Endothelial cell of umbilical vein (primary cell): Measurements from ENCODE around the gene CUL9. TPM values are rescaled to one million over a fixed set of nuclear protein-coding genes. Genes with fewer than 3 reads are reported as not detected.

ENCODE experiments used
- BruUV-seq: library from RNA; stranded (reverse); fragments of 400-500 nt; replicated peaks from 2 replicates; lab custom pipeline; 2021; lab: Mats Ljungman, UMichigan
- CTCF ChIA-PET: fragments of 300-600, 350-600 bp; sonication (Branson Sonifier 250); formaldehyde crosslinking; loops from one replicate; lab custom pipeline; 2021; ENCODE audit warnings: antibody characterized with exemption, inconsistent platforms; lab: Charles Lee
- POLR2A ChIA-PET: fragments of 300-600, 350-600 bp; sonication (Branson Sonifier 250); formaldehyde crosslinking; loops from one replicate; lab custom pipeline; 2021; ENCODE audit warnings: antibody characterized with exemption, inconsistent platforms; lab: Charles Lee
- DNase-seq: peaks from one replicate; pipeline ENCODE4 v3.0.0-alpha.2; 2011; ENCODE audit warnings: low read depth, low spot score
- FAIRE-seq: peaks from 2 replicates; lab custom pipeline; 2011; peaks lifted over from hg19 to GRCh38; lab: Jason Lieb, UNC
- H2AFZ ChIP-seq: 2 replicates; pipeline ENCODE4 v1.6.0; 2012; ENCODE audit warnings: low read depth, low read length, control low read depth, inconsistent platforms
- H3K27ac ChIP-seq: 2 replicates; pipeline ENCODE4 v1.5.1; 2011; ENCODE audit warnings: low read depth, mild to moderate bottlenecking, control low read depth, low read length, moderate library complexity; ENCODE audit not compliant: insufficient read depth
- H3K27me3 ChIP-seq, 2 experiments: 2 replicates each; pipeline versions ENCODE4 v1.6.0 to v1.6.1; 2011; ENCODE audit warnings: low read length in 2 of 2, mixed read lengths in 1 of 2; ENCODE audit not compliant: control insufficient read depth in 2 of 2, insufficient read depth in 2 of 2
- H3K36me3 ChIP-seq, 2 experiments: 2 replicates in 1 of 2; 3 replicates in 1 of 2; pipeline ENCODE4 v1.5.1; 2011; ENCODE audit warnings: low read length in 2 of 2, mild to moderate bottlenecking in 1 of 2, moderate library complexity in 1 of 2; ENCODE audit not compliant: control insufficient read depth in 2 of 2, insufficient read depth in 2 of 2; ENCODE audit errors: extremely low read depth in 1 of 2
- H3K4me1 ChIP-seq: 3 replicates; pipeline ENCODE4 v1.5.1; 2011; ENCODE audit warnings: mild to moderate bottlenecking, low read length; ENCODE audit not compliant: control insufficient read depth, insufficient read depth; ENCODE audit errors: extremely low read depth
- H3K4me2 ChIP-seq: 2 replicates; pipeline ENCODE4 v1.6.1; 2011; ENCODE audit warnings: low read length, control low read depth, mixed read lengths; ENCODE audit not compliant: insufficient read depth
- H3K4me3 ChIP-seq, 3 experiments: fragments of 200-600 bp in 1 of 3; sonication (generic), shearing (Covaris generic) in 1 of 3; replicated peaks in 1 of 3; 2 replicates each; pipeline ENCODE4 v1.5.1; 2011 to 2016; ENCODE audit warnings: control low read depth in 3 of 3, low read length in 3 of 3, mild to moderate bottlenecking in 2 of 3, inconsistent platforms in 1 of 3, low read depth in 1 of 3, moderate library complexity in 1 of 3; ENCODE audit not compliant: insufficient read depth in 1 of 3
- H3K79me2 ChIP-seq: 2 replicates; pipeline ENCODE4 v1.6.0; 2012; ENCODE audit warnings: low read length, inconsistent platforms; ENCODE audit not compliant: control insufficient read depth, insufficient read depth
- H3K9ac ChIP-seq: replicated peaks from 2 replicates; pipeline ENCODE3; 2011; ENCODE audit warnings: low read length, control low read depth; ENCODE audit not compliant: insufficient read depth; ENCODE audit errors: extremely low read depth
- H3K9me1 ChIP-seq: replicated peaks from 3 replicates; pipeline ENCODE4 v1.6.0; 2011; ENCODE audit warnings: mild to moderate bottlenecking, low read length; ENCODE audit not compliant: control insufficient read depth, insufficient read depth; ENCODE audit errors: extremely low read depth
- H3K9me3 ChIP-seq: replicated peaks from 2 replicates; pipeline ENCODE4 v1.5.1; 2012; ENCODE audit warnings: low read length, inconsistent platforms; ENCODE audit not compliant: control insufficient read depth, insufficient read depth
- H4K20me1 ChIP-seq: replicated peaks from 2 replicates; pipeline ENCODE3; 2011; ENCODE audit warnings: mild to moderate bottlenecking, low read length; ENCODE audit not compliant: control insufficient read depth, insufficient read depth; ENCODE audit errors: extremely low read depth
- EZH2 ChIP-seq: IDR thresholded peaks from 2 replicates; pipeline ENCODE4 v1.6.1; 2012; ENCODE audit warnings: borderline replicate concordance, low read depth, mild to moderate bottlenecking, moderate library complexity, low read length, inconsistent platforms; ENCODE audit not compliant: severe bottlenecking
- FOS ChIP-seq: IDR thresholded peaks from 2 replicates; pipeline ENCODE4 v1.6.1; 2011; ENCODE audit warnings: mild to moderate bottlenecking, low read length, moderate library complexity, borderline replicate concordance; ENCODE audit not compliant: insufficient read depth
- GATA2 ChIP-seq: IDR thresholded peaks from 2 replicates; pipeline ENCODE4 v1.7.0; 2011; ENCODE audit warnings: low read depth, mild to moderate bottlenecking, moderate library complexity, mixed read lengths, low read length; ENCODE audit not compliant: insufficient read length, insufficient read depth
- JUN ChIP-seq: IDR thresholded peaks from 2 replicates; pipeline ENCODE4 v1.6.1; 2011; ENCODE audit warnings: borderline replicate concordance, low read depth; ENCODE audit not compliant: insufficient read length, insufficient read depth
- MYC ChIP-seq: IDR thresholded peaks from one replicate; pipeline ENCODE4 v1.6.1; 2011; ENCODE audit warnings: mild to moderate bottlenecking, low read depth, low read length
- POLR2A ChIP-seq: IDR thresholded peaks from 2 replicates; pipeline ENCODE4 v1.6.1; 2012; ENCODE audit warnings: low read depth, mild to moderate bottlenecking, control low read depth, low read length
- POLR2AphosphoS5 ChIP-seq: IDR thresholded peaks from 2 replicates; pipeline ENCODE4 v1.6.1; 2012; ENCODE audit warnings: low read depth, mild to moderate bottlenecking, control low read depth, low read length, moderate library complexity; ENCODE audit not compliant: insufficient read depth
- dilution Hi-C: fragments of 300-500 bp; cut with MboI; formaldehyde crosslinking; loops from one replicate; pipeline ENCODE4 v1.15.0; 2019; ENCODE audit warnings: low sequenced_read_pairs; ENCODE audit not compliant: extremely low pct_ligation_motif_present
- intact Hi-C: fragments of 100-400 bp; cut with micrococcal nuclease; formaldehyde crosslinking; loops from one replicate; pipeline ENCODE4 v1.10.0; 2022
- polyA plus RNA-seq, 4 experiments: library from polyadenylated mRNA; depleted of rRNA in 3 of 4; stranded (reverse) in 3 of 4; unstranded in 1 of 4; fragments of >200 nt; gene quantifications; 2 replicates each; pipeline versions ENCODE4 v1.2.1 to v1.2.3, GENCODE V29; 2011 to 2012; ENCODE audit warnings: missing spikeins in 1 of 4
- total RNA-seq: library from RNA; stranded (reverse); gene quantifications from 2 replicates; pipeline ENCODE4 v1.2.3, GENCODE V29; 2021
- TF ChIP-seq, protein P1 (sequence below): IDR thresholded peaks from 2 replicates; pipeline ENCODE4 v1.6.1; 2011; ENCODE audit not compliant: insufficient read depth, insufficient read length
- TF ChIP-seq, protein P2 (sequence below), 2 donors: IDR thresholded peaks; 1 replicate in 1 of 2; 2 replicates in 1 of 2; pipeline ENCODE4 v1.5.1; 2011; ENCODE audit warnings: low read length in 2 of 2, mild to moderate bottlenecking in 2 of 2, moderate library complexity in 2 of 2, control low read depth in 1 of 2, inconsistent platforms in 1 of 2, low read depth in 1 of 2; ENCODE audit not compliant: insufficient read depth in 1 of 2; ENCODE audit errors: extremely low read depth in 1 of 2

The CUL9 gene
- total and polyA plus RNA-seq, 2 donors (not counting 3 experiments of a cell fraction or from before 2014, with no cell fraction given), result 38.7 to 46.0 TPM

DNA sequence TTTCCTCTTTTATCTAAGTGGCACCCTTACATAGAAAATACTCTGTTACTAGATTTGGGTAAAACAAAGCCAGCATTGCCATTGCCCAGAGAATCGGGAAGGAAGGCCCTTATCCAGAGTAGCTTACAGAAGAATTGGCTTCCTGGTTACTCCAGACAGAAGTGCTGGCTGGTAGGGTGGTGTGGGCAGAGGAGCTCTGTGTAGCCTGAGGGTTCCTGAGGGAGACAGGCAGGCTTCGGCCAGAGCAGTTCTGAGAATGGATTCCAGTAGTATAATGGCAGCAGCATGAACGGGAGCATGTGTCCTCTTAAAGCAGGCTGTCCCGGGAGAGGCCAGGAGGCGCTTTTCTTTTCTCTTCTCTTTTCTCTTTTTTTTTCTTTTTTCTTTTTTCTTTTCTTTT lies 11.9 kb downstream of the CUL9 start:
- ChIA-PET CTCF (no interaction called here), POLR2A (no interaction called here)
- H3K9me1 ChIP-seq, result no peaks in the 10 kb centered on the region
- FAIRE-seq, result no peak
- no peak for DNase-seq
- TF ChIP-seq, protein P1, sequence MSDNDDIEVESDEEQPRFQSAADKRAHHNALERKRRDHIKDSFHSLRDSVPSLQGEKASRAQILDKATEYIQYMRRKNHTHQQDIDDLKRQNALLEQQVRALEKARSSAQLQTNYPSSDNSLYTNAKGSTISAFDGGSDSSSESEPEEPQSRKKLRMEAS, result no peak
- TF ChIP-seq JUN (no peak), POLR2AphosphoS5 (no peak), EZH2 (no peak), FOS (no peak), MYC (no peak), GATA2 (no peak), POLR2A (no peak)
- TF ChIP-seq, protein P2, sequence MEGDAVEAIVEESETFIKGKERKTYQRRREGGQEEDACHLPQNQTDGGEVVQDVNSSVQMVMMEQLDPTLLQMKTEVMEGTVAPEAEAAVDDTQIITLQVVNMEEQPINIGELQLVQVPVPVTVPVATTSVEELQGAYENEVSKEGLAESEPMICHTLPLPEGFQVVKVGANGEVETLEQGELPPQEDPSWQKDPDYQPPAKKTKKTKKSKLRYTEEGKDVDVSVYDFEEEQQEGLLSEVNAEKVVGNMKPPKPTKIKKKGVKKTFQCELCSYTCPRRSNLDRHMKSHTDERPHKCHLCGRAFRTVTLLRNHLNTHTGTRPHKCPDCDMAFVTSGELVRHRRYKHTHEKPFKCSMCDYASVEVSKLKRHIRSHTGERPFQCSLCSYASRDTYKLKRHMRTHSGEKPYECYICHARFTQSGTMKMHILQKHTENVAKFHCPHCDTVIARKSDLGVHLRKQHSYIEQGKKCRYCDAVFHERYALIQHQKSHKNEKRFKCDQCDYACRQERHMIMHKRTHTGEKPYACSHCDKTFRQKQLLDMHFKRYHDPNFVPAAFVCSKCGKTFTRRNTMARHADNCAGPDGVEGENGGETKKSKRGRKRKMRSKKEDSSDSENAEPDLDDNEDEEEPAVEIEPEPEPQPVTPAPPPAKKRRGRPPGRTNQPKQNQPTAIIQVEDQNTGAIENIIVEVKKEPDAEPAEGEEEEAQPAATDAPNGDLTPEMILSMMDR (IDR thresholded peaks at IDR 0.05; ENCODE audit: extremely low read depth in 1 of 2, insufficient read depth in 1 of 2, low read depth in 1 of 2, low read length in 2 of 2), result no peak
- no peak overlapping the region for H3K9ac ChIP-seq
- no peak overlapping the region for H2AFZ ChIP-seq
- no peak overlapping the region for H3K4me3 ChIP-seq
- no peaks in the 10 kb centered on the region for H3K79me2 ChIP-seq
- H3K27ac ChIP-seq, result no peak overlapping the region
- peaks cover 2 to 15% of the 10 kb centered on the region in 2 experiments for H3K36me3 ChIP-seq
- intact Hi-C loops, result no loop called here
- H3K4me2 ChIP-seq, result no peak overlapping the region
- H3K4me1 ChIP-seq, result no peaks in the 10 kb centered on the region
- no peaks in the 10 kb centered on the region for H3K9me3 ChIP-seq
- dilution Hi-C loops, result no loop called here
- no TSS peak for BruUV-seq
- H3K27me3 ChIP-seq, result no peaks in the 10 kb centered on the region
- H4K20me1 ChIP-seq, result no peaks in the 10 kb centered on the region
